ENCODE measurements around the gene KREMEN2. TPM values are rescaled to one million over a fixed set of nuclear protein-coding genes. Genes with fewer than 3 reads are reported as not detected.
"Not testable (repeated sequence)": the region's sequence is repeated elsewhere in the genome, so short reads cannot be mapped to it uniquely, and the experiment has no call there.

The KREMEN2 gene
- total and polyA plus RNA-seq, 2 of the 8 experiments (the other 6 are each of a cell fraction or from before 2014, with no cell fraction given) = 6.6 to 7.0 TPM

GRCh38 chr16:2943716-2944115 is 20.4 kb upstream of the KREMEN2 start:
- H3K4ac ChIP-seq (replicated peaks; ENCODE audit: insufficient read length, low read depth, low read length); H3K56ac ChIP-seq (replicated peaks; ENCODE audit: insufficient read length, low read depth, low read length); H2BK15ac ChIP-seq (ENCODE audit: low read length); H3K18ac ChIP-seq (ENCODE audit: extremely low read depth, low read length); H3K23me2 ChIP-seq (ENCODE audit: low read depth, low read length); H3K23ac ChIP-seq (ENCODE audit: insufficient read length); H4K91ac ChIP-seq (replicated peaks; ENCODE audit: insufficient read length, low read length); H2BK5ac ChIP-seq (ENCODE audit: low read depth, low read length); H2AK5ac ChIP-seq (ENCODE audit: low read depth, low read length); H4K5ac ChIP-seq (ENCODE audit: insufficient read length, low read depth, low read length); H2BK12ac ChIP-seq (ENCODE audit: low read depth, low read length); H3K79me1 ChIP-seq (ENCODE audit: low read depth, low read length); H2BK120ac ChIP-seq (replicated peaks; ENCODE audit: low read depth, low read length); H3K4me2 ChIP-seq (ENCODE audit: insufficient read depth in 1 of 2, low read depth in 2 of 2, low read length in 2 of 2); FAIRE-seq; H3K27ac ChIP-seq (ENCODE audit: low read depth, low read length); H4K20me1 ChIP-seq (replicated peaks in 1 of 2; ENCODE audit: control insufficient read depth in 1 of 2, insufficient read depth in 2 of 2, low read length in 2 of 2); DNase-seq (ENCODE audit: low read depth in 1 of 2, low spot score in 2 of 2); H3K14ac ChIP-seq (ENCODE audit: insufficient read length); H4K8ac ChIP-seq (ENCODE audit: extremely low read depth, insufficient read depth, low read length); H3K79me2 ChIP-seq (ENCODE audit: control insufficient read depth in 1 of 2, insufficient read depth in 2 of 2, low read length in 2 of 2); H3K27me3 ChIP-seq (replicated peaks in 1 of 4; ENCODE audit: control insufficient read depth in 3 of 4, extremely low read depth in 1 of 4, insufficient read depth in 3 of 4, low read length in 3 of 4); H3K4me1 ChIP-seq (replicated peaks in 1 of 4; ENCODE audit: control insufficient read depth in 3 of 4, insufficient read depth in 4 of 4, low read length in 3 of 4); H2BK20ac ChIP-seq (ENCODE audit: low read length); H2AFZ ChIP-seq (ENCODE audit: low read length); H3K9me3 ChIP-seq (ENCODE audit: insufficient read depth in 2 of 2, low read depth in 1 of 2, low read length in 1 of 2); H3K9ac ChIP-seq (replicated peaks in 1 of 4; ENCODE audit: extremely low read depth in 1 of 4, low read depth in 3 of 4, low read length in 3 of 4); H3K4me3 ChIP-seq (ENCODE audit: extremely low read depth in 1 of 4, insufficient read depth in 2 of 4, low read depth in 3 of 4, low read length in 4 of 4): not testable (repeated sequence)
- ChIA-PET CTCF (ENCODE audit: partially characterized antibody) (interaction anchor here (0.7 to 6.0 kb wide), 4 partner anchors 13 to 1542 kb away, joined by 3 to 28 read pairs (median 4); partner anchors contain the start of gene ZG16B), POLR2A (ENCODE audit: partially characterized antibody) (interaction anchor here (1.0 kb wide), 1 partner anchor 69 kb away, joined by 4 read pairs; the partner anchor contains the start of gene CLDN9)
- peaks cover 0 to 11% (median 2%) of the 10 kb centered on the region in 4 experiments; a peak in 4 of 8 replicates for H3K36me3 ChIP-seq (ENCODE audit: control insufficient read depth in 2 of 4, insufficient read depth in 4 of 4, low read length in 3 of 4)
- WGBS, 2 experiments (ENCODE audit: extremely low coverage in 1 of 2, insufficient coverage in 1 of 2, insufficient read length in 1 of 2, insufficient replicate concordance in 2 of 2, low coverage in 1 of 2, low lambda C conversion rate in 2 of 2, missing lambda C conversion rate in 1 of 2) = 84% methylated on average over 12 of the region's 12 CpGs; no CpG with 5 or more reads in 1 of the 2 experiments
